Stimulated activated CD8-positive, alpha-beta memory T cell treated with anti-CD3 and anti-CD28 coated beads, Interleukin-12 subunit alpha, Interleukin-12 subunit beta, amount 100 ng/mL, for 4 hours (primary cell): ENCODE results near the gene DYSF.

Source experiments
- DNase-seq: peaks from one replicate; pipeline ENCODE4 v3.0.0-alpha.2; 2020; ENCODE audit warnings: low read depth

The DYSF gene

GRCh38 chr2:71530211-71530610, 76.8 kb downstream of the DYSF start:
- no peak for DNase-seq

GRCh38 chr2:71530641-71531332, 77.4 kb downstream of the DYSF start:
- DNase-seq: no peak

- no peak for DNase-seq
These were observed 78.2 kb downstream of the DYSF start for GRCh38 chr2:71531522-71532047.

- no peak for DNase-seq
These were observed 79.0 kb downstream of the DYSF start for GRCh38 chr2:71532327-71532726.

GRCh38 chr2:71534201-71534600, 80.8 kb downstream of the DYSF start:
- DNase-seq: no peak

GRCh38 chr2:71534826-71535225, 81.5 kb downstream of the DYSF start:
- DNase-seq: no peak

- DNase-seq: no peak
These were observed 82.2 kb downstream of the DYSF start for GRCh38 chr2:71535526-71535925.

GRCh38 chr2:71536226-71536671, 82.9 kb downstream of the DYSF start:
- DNase-seq: no peak

GRCh38 chr2:71538241-71538640, 84.9 kb downstream of the DYSF start:
- DNase-seq: no peak

- peak; percentile 6 for DNase-seq
These were observed 85.4 kb downstream of the DYSF start for GRCh38 chr2:71538656-71539265.

GRCh38 chr2:71540818-71541217, 87.5 kb downstream of the DYSF start:
- DNase-seq: no peak

GRCh38 chr2:71544919-71545571, 91.7 kb downstream of the DYSF start:
- DNase-seq: no peak

GRCh38 chr2:71545572-71546274, 92.4 kb downstream of the DYSF start:
- DNase-seq: peak; percentile 12

- no peak for DNase-seq
These were observed 92.9 kb downstream of the DYSF start for GRCh38 chr2:71546275-71546638.

GRCh38 chr2:71546777-71547281, 93.5 kb downstream of the DYSF start:
- DNase-seq: no peak

- no peak for DNase-seq
These were observed 94.4 kb downstream of the DYSF start for GRCh38 chr2:71547616-71548285.

GRCh38 chr2:71548646-71549425, 95.5 kb downstream of the DYSF start:
- DNase-seq: peak; percentile 21

- no peak for DNase-seq
These were observed 97.7 kb downstream of the DYSF start for GRCh38 chr2:71550801-71551630.

- DNase-seq: no peak
These were observed 98.2 kb downstream of the DYSF start for GRCh38 chr2:71551631-71551915.

GRCh38 chr2:71552356-71552755, 99.0 kb downstream of the DYSF start:
- no peak for DNase-seq
